Activated CD4-positive, alpha-beta memory T cell treated with anti-CD3 and anti-CD28 coated beads, Interleukin-2, amount 10 ng/mL, durations not matched to agents 7 days and 5 days (primary cell): ENCODE data around the gene TMPRSS13. TPM values are rescaled to one million over a fixed set of nuclear protein-coding genes. Genes with fewer than 3 reads are reported as not detected.

Source experiments
- CTCF ChIA-PET: fragments of 350-600 bp; sonication (Branson Sonifier 250); formaldehyde crosslinking; loops from one replicate; lab custom pipeline; 2021; ENCODE audit warnings: antibody characterized with exemption, inconsistent platforms; lab: Charles Lee
- POLR2A ChIA-PET: fragments of 350-600 bp; sonication (Branson Sonifier 250); formaldehyde crosslinking; loops from one replicate; lab custom pipeline; 2021; ENCODE audit warnings: antibody characterized with exemption; lab: Charles Lee
- DNase-seq: peaks from one replicate; pipeline ENCODE4 v3.0.0-alpha.2; 2020
- H3K27ac Mint-ChIP-seq: one replicate; pipeline ENCODE4 v1.8.0; 2021; ENCODE audit warnings: mild to moderate bottlenecking, mixed read lengths
- H3K27me3 Mint-ChIP-seq: one replicate; pipeline ENCODE4 v1.8.0; 2021; ENCODE audit warnings: mixed read lengths
- H3K36me3 Mint-ChIP-seq: one replicate; pipeline ENCODE4 v1.8.0; 2021; ENCODE audit warnings: low read depth, mixed read lengths
- H3K4me1 Mint-ChIP-seq: one replicate; pipeline ENCODE4 v1.8.0; 2021; ENCODE audit warnings: mixed read lengths
- H3K4me3 Mint-ChIP-seq: one replicate; pipeline ENCODE4 v1.8.0; 2021; ENCODE audit warnings: mild to moderate bottlenecking, mixed read lengths
- H3K9me3 Mint-ChIP-seq: one replicate; pipeline ENCODE4 v1.8.0; 2021; ENCODE audit warnings: mixed read lengths
- total RNA-seq, 2 experiments: library from RNA; stranded (reverse); gene quantifications; one replicate each; pipeline ENCODE4 v1.2.3, GENCODE V29; 2021

The TMPRSS13 gene
- total RNA-seq, 2 experiments from 2014 or later = 1.9 to 2.2 TPM

GRCh38 chr11:117859488-117860112, 69.6 kb downstream of the TMPRSS13 start:
- H3K36me3 Mint-ChIP-seq = no peaks in the 10 kb centered on the region
- H3K27ac Mint-ChIP-seq = no peak overlapping the region
- CTCF ChIA-PET = no interaction called here

GRCh38 chr11:117859061-117859460, 70.1 kb downstream of the TMPRSS13 start:
- H3K4me3 Mint-ChIP-seq = no peak overlapping the region
- CTCF ChIA-PET = no interaction called here
- H3K9me3 Mint-ChIP-seq = no peaks in the 10 kb centered on the region
- no peaks in the 10 kb centered on the region for H3K36me3 Mint-ChIP-seq
- H3K27me3 Mint-ChIP-seq = peaks cover 17% of the 10 kb centered on the region
- no peak for DNase-seq
- H3K4me1 Mint-ChIP-seq = peaks cover 10% of the 10 kb centered on the region
- no peak overlapping the region for H3K27ac Mint-ChIP-seq
- POLR2A ChIA-PET = no interaction called here

More at GRCh38 chr11:117859488-117860112, 69.6 kb downstream of the TMPRSS13 start:
- Mint-ChIP-seq H3K27me3 (peaks cover 13% of the 10 kb centered on the region), H3K9me3 (no peaks in the 10 kb centered on the region), H3K4me3 (no peak overlapping the region), H3K4me1 (peaks cover 10% of the 10 kb centered on the region)
- POLR2A ChIA-PET = no interaction called here
- DNase-seq = no peak

GRCh38 chr11:117857734-117858414, 71.3 kb downstream of the TMPRSS13 start:
- peaks cover 19% of the 10 kb centered on the region for H3K27me3 Mint-ChIP-seq
- H3K4me3 Mint-ChIP-seq = no peak overlapping the region
- no peak for DNase-seq
- H3K9me3 Mint-ChIP-seq = peaks cover 2% of the 10 kb centered on the region
- POLR2A ChIA-PET = no interaction called here
- H3K27ac Mint-ChIP-seq = no peak overlapping the region
- H3K4me1 Mint-ChIP-seq = peaks cover 10% of the 10 kb centered on the region
- CTCF ChIA-PET = no interaction called here
- peaks cover 2% of the 10 kb centered on the region for H3K36me3 Mint-ChIP-seq

GRCh38 chr11:117855912-117856651, 73.1 kb downstream of the TMPRSS13 start:
- Mint-ChIP-seq H3K36me3 (peaks cover 8% of the 10 kb centered on the region), H3K4me1 (no peaks in the 10 kb centered on the region), H3K27ac (no peak overlapping the region), H3K27me3 (peaks cover 30% of the 10 kb centered on the region), H3K9me3 (peaks cover 9% of the 10 kb centered on the region), H3K4me3 (no peak overlapping the region)
- CTCF ChIA-PET = no interaction called here
- DNase-seq = no peak
- POLR2A ChIA-PET = no interaction called here

GRCh38 chr11:117855186-117855845, 73.9 kb downstream of the TMPRSS13 start:
- H3K4me3 Mint-ChIP-seq = no peak overlapping the region
- ChIA-PET POLR2A (no interaction called here), CTCF (interaction anchor here (0.9 to 1.5 kb wide), 4 partner anchors 12 to 198 kb away, joined by 3 to 8 read pairs (median 4); no protein-coding TSS in a partner anchor)
- peaks cover 9% of the 10 kb centered on the region for H3K9me3 Mint-ChIP-seq
- H3K27ac Mint-ChIP-seq = no peak overlapping the region
- peaks cover under 1% of the 10 kb centered on the region for H3K4me1 Mint-ChIP-seq
- peaks cover 8% of the 10 kb centered on the region for H3K36me3 Mint-ChIP-seq
- peaks cover 30% of the 10 kb centered on the region for H3K27me3 Mint-ChIP-seq
- DNase-seq = no peak

GRCh38 chr11:117852309-117852708, 76.9 kb downstream of the TMPRSS13 start:
- Mint-ChIP-seq H3K27ac (no peak overlapping the region), H3K9me3 (peaks cover 9% of the 10 kb centered on the region), H3K4me1 (peaks cover 8% of the 10 kb centered on the region), H3K36me3 (peaks cover 8% of the 10 kb centered on the region), H3K4me3 (no peak overlapping the region), H3K27me3 (peaks cover 30% of the 10 kb centered on the region)
- no peak for DNase-seq
- ChIA-PET CTCF (interaction anchor here (2.8 kb wide), 1 partner anchor 94 kb away, joined by 12 read pairs; no protein-coding TSS in a partner anchor), POLR2A (no interaction called here)

- peaks cover 8% of the 10 kb centered on the region for H3K36me3 Mint-ChIP-seq
- H3K4me1 Mint-ChIP-seq = peaks cover 8% of the 10 kb centered on the region
- CTCF ChIA-PET = interaction anchor here (2.8 kb wide), 1 partner anchor 95 kb away, joined by 12 read pairs; no protein-coding TSS in a partner anchor
- H3K27me3 Mint-ChIP-seq = peaks cover 30% of the 10 kb centered on the region
- no peak overlapping the region for H3K27ac Mint-ChIP-seq
- no peak overlapping the region for H3K4me3 Mint-ChIP-seq
- POLR2A ChIA-PET = no interaction called here
- DNase-seq = no peak
- H3K9me3 Mint-ChIP-seq = peaks cover 9% of the 10 kb centered on the region
Observed at GRCh38 chr11:117851852-117852251, 77.3 kb downstream of the TMPRSS13 start.

GRCh38 chr11:117851106-117851505, 78.1 kb downstream of the TMPRSS13 start:
- Mint-ChIP-seq H3K9me3 (peaks cover 9% of the 10 kb centered on the region), H3K4me3 (no peak overlapping the region), H3K27me3 (peaks cover 30% of the 10 kb centered on the region), H3K4me1 (peaks cover 8% of the 10 kb centered on the region), H3K27ac (no peak overlapping the region), H3K36me3 (peaks cover 8% of the 10 kb centered on the region)
- POLR2A ChIA-PET = no interaction called here
- CTCF ChIA-PET = interaction anchor here (2.8 kb wide), 1 partner anchor 95 kb away, joined by 12 read pairs; no protein-coding TSS in a partner anchor
- no peak for DNase-seq

Other genes with a start within 250 kb of the TMPRSS13 start
- under 1 TPM in 1 of 2 experiments, not detected in 1; 0.03 TPM for gene DSCAML1, start 132.2 kb downstream of the TMPRSS13 start, total RNA-seq
- gene FXYD2, start 104.7 kb downstream of the TMPRSS13 start, total RNA-seq = under 1 TPM; 0.33 to 0.48 TPM
- gene FXYD6, start 52.7 kb downstream of the TMPRSS13 start, total RNA-seq = not detected
- 100 to 1,000 TPM; 286 to 291 TPM for gene IL10RA, start 57.0 kb upstream of the TMPRSS13 start, total RNA-seq
- gene TMPRSS4, start 147.7 kb upstream of the TMPRSS13 start, total RNA-seq = under 1 TPM in 1 of 2 experiments, not detected in 1; 0.05 TPM
- gene SMIM35, start 157.6 kb upstream of the TMPRSS13 start, total RNA-seq = under 1 TPM; 0.45 to 0.55 TPM
- gene SCN4B, start 223.4 kb upstream of the TMPRSS13 start, total RNA-seq = under 1 TPM in 1 of 2 experiments, not detected in 1; 0.28 TPM
- not detected for gene SCN2B, start 247.2 kb upstream of the TMPRSS13 start, total RNA-seq